Osteocyte (in vitro differentiated cells): ENCODE measurements around the gene DYNC1I1. TPM values are rescaled to one million over a fixed set of nuclear protein-coding genes. Genes with fewer than 3 reads are reported as not detected.
A peak's percentile ranks its signal among the peaks of the same experiment; 100 is the strongest.

Experiments
- DNase-seq: peaks from one replicate; pipeline ENCODE4 v3.0.0; 2021; ENCODE audit warnings: mixed read lengths; ENCODE audit not compliant: unreplicated experiment; ENCODE audit errors: extremely low spot score
- H3K27ac Mint-ChIP-seq: one replicate; pipeline ENCODE4 v1.8.0; 2021; ENCODE audit warnings: mild to moderate bottlenecking, mixed read lengths; ENCODE audit not compliant: unreplicated experiment
- H3K27me3 Mint-ChIP-seq: one replicate; pipeline ENCODE4 v1.8.0; 2021; ENCODE audit warnings: mixed read lengths; ENCODE audit not compliant: unreplicated experiment
- H3K36me3 Mint-ChIP-seq: one replicate; pipeline ENCODE4 v1.8.0; 2021; ENCODE audit warnings: mixed read lengths; ENCODE audit not compliant: unreplicated experiment
- H3K4me1 Mint-ChIP-seq: one replicate; pipeline ENCODE4 v1.8.0; 2021; ENCODE audit warnings: mixed read lengths; ENCODE audit not compliant: unreplicated experiment
- H3K4me3 Mint-ChIP-seq: one replicate; pipeline ENCODE4 v1.8.0; 2021; ENCODE audit warnings: mild to moderate bottlenecking, moderate library complexity, mixed read lengths; ENCODE audit not compliant: unreplicated experiment
- H3K9me3 Mint-ChIP-seq: one replicate; pipeline ENCODE4 v1.8.0; 2021; ENCODE audit warnings: mixed read lengths; ENCODE audit not compliant: unreplicated experiment
- total RNA-seq: library from RNA; stranded (reverse); gene quantifications from 2 replicates; pipeline ENCODE4 v1.2.1, GENCODE V29; 2021
- TF ChIP-seq, protein P1 (sequence below): fragments of 200-600 bp; sonication (generic); IDR thresholded peaks from 2 replicates; pipeline ENCODE4 v1.5.0; 2021; ENCODE audit warnings: antibody characterized with exemption, mild to moderate bottlenecking, moderate library complexity

DYNC1I1 gene
- total RNA-seq, 1 donor from 2014 or later: 43.3 TPM

DNA sequence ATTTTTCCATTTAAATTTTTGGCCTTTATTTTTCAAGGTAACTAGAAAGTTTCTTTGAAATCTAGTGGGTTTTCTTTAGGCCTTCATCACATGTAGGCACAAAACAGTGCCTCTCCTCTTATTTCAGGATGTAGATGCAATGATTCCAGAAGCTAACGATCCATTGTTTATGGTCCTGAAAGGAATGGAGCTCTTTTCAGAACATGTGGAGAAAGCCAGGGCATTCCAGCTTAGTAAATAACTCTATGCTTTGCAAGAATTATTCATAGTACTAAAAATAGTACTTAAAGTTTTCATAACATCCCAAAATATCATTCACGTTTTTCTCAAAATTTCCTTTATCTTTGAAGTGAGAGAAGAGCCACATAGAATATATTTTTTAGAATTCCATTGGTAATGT, 91.3 kb downstream of the DYNC1I1 start:
- Mint-ChIP-seq H3K27ac (peak overlapping the region; percentile 72), H3K4me3 (no peak overlapping the region), H3K27me3 (no peaks in the 10 kb centered on the region), H3K36me3 (peaks cover 11% of the 10 kb centered on the region), H3K4me1 (peaks cover 56% of the 10 kb centered on the region), H3K9me3 (peaks cover 7% of the 10 kb centered on the region)
- no peak for DNase-seq
- TF ChIP-seq, protein P1, sequence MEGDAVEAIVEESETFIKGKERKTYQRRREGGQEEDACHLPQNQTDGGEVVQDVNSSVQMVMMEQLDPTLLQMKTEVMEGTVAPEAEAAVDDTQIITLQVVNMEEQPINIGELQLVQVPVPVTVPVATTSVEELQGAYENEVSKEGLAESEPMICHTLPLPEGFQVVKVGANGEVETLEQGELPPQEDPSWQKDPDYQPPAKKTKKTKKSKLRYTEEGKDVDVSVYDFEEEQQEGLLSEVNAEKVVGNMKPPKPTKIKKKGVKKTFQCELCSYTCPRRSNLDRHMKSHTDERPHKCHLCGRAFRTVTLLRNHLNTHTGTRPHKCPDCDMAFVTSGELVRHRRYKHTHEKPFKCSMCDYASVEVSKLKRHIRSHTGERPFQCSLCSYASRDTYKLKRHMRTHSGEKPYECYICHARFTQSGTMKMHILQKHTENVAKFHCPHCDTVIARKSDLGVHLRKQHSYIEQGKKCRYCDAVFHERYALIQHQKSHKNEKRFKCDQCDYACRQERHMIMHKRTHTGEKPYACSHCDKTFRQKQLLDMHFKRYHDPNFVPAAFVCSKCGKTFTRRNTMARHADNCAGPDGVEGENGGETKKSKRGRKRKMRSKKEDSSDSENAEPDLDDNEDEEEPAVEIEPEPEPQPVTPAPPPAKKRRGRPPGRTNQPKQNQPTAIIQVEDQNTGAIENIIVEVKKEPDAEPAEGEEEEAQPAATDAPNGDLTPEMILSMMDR: no peak

DNA sequence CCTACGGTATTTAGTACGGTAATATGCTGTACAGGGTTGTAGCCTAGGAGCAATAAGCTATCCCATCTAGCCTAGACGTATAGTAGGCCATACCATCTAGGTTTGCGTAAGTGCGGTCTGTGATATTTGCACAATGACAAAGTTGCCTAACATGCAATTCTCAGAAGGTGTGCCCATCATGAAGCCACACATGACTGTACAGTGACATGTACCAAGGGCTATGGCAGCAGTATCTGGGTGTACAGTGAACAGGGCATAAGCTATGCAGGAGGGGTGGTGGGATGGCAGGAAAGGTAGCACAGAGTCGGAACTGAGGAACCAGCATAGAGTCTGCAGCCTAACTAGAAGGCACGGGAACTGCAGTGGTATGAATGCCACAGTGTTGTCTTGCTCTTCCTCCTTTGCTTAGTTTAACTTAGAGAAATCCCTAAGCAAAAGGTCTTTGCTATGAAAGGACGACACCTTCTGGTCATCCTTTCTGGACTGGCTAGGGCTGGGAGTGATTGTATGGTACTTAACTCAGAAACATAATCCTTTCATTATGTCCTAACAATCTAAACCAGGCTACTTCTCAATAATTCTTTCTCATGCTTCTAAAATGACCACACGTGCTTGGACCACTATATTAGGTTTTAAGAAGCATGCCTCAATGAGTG, 93.5 kb downstream of the DYNC1I1 start:
- H3K9me3 Mint-ChIP-seq: peaks cover 3% of the 10 kb centered on the region
- H3K4me3 Mint-ChIP-seq: no peak overlapping the region
- DNase-seq: no peak
- H3K4me1 Mint-ChIP-seq: peaks cover 53% of the 10 kb centered on the region
- H3K27ac Mint-ChIP-seq: no peak overlapping the region
- H3K27me3 Mint-ChIP-seq: no peaks in the 10 kb centered on the region
- H3K36me3 Mint-ChIP-seq: peaks cover 19% of the 10 kb centered on the region
- TF ChIP-seq, protein P1: peak; percentile 70

DNA sequence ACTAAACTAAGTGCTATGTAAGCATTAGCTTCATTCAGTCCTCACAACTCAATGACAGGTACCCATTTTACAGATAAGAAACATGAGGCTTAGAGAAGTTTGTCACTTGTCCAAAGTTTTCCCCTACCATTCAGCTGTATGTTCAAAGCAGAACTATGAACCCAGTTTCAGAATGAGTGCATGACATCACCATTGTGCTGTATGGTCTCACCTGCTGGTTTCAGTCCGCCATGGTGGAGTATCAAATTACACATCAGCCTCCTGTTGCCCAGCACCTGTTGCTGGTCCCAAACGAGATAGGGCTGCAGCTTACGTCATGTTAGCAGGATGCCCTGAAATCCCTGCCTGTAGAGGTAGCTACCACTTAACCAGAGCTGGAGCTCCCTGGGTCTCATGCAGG, 95.0 kb downstream of the DYNC1I1 start:
- Mint-ChIP-seq H3K36me3 (peaks cover 26% of the 10 kb centered on the region), H3K27me3 (no peaks in the 10 kb centered on the region), H3K4me3 (no peak overlapping the region), H3K9me3 (peaks cover 3% of the 10 kb centered on the region), H3K27ac (no peak overlapping the region), H3K4me1 (peaks cover 53% of the 10 kb centered on the region)
- TF ChIP-seq, protein P1: no peak
- no peak for DNase-seq

DNA sequence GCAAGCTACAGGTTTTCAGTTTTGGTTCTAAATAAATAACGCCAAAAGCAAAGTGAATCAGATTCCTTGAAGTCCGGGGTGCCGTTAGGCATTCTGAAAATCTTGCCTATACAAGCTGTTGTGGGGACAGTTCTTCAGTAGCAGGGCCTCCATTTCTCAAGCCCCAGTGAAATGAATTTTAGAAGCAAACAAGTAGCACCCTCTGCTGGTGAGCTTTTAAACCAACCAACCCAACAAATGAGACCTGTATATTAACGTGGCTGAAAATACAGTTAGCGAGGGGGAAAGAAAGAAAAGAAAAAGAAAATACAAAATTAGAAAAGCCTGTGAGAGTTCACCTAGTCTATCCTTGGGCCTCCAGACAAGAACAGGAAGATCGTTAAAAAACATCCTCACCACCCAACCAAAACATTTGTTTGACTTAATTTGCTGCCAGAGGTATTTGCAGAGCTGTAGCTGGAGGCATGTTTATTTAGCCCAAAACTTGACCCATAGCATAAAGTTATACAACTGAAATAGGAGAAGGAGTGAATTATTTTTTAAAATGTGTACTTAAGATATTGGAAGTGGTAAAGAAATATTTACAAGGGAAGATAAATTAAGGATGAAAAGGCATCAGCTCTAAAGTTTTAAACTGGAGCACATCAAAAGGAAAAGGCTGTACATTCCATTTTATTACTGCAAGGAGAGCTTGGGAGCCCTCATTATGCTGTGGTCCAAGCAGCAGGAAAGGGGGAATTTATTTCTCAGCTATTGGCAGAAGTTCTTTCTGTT, 98.9 kb downstream of the DYNC1I1 start:
- no peak for DNase-seq
- H3K4me1 Mint-ChIP-seq: peaks cover 49% of the 10 kb centered on the region
- no peaks in the 10 kb centered on the region for H3K9me3 Mint-ChIP-seq
- H3K4me3 Mint-ChIP-seq: peak overlapping the region; percentile 24
- H3K36me3 Mint-ChIP-seq: peaks cover 51% of the 10 kb centered on the region
- H3K27me3 Mint-ChIP-seq: no peaks in the 10 kb centered on the region
- H3K27ac Mint-ChIP-seq: peak overlapping the region; percentile 31
- TF ChIP-seq, protein P1: peak; percentile 80

DNA sequence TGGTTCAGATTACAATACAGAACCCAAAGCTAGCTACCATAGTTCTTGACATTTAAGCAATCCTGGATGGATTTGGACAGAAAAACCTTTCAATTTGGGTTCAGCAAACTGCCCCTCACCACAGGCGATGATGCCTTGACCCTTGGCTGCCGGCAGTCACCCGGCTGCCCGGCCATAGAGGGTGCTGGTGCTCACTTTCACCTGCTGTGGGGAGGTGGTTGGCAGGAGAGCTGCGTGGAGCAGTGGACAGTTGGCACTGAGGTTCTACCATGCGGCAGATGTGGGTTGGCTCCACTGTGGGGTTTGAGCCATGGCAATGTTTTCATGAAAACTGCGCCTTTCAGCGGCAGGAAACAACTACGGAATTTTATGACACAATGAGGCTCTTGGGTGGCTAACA, 99.5 kb downstream of the DYNC1I1 start:
- peaks cover 58% of the 10 kb centered on the region for H3K36me3 Mint-ChIP-seq
- no peak overlapping the region for H3K27ac Mint-ChIP-seq
- H3K4me3 Mint-ChIP-seq: no peak overlapping the region
- no peaks in the 10 kb centered on the region for H3K9me3 Mint-ChIP-seq
- no peaks in the 10 kb centered on the region for H3K27me3 Mint-ChIP-seq
- TF ChIP-seq, protein P1: no peak
- no peak for DNase-seq
- peaks cover 49% of the 10 kb centered on the region for H3K4me1 Mint-ChIP-seq
